Erythroblast (primary cell): Measurements from ENCODE around the gene LAYN.

Source experiments
- GATA1 ChIP-seq: IDR thresholded peaks from 2 replicates; pipeline ENCODE4 v1.6.1; 2011; ENCODE audit warnings: low read depth, mild to moderate bottlenecking, control low read depth, low read length, moderate library complexity
- POLR2A ChIP-seq: IDR thresholded peaks from 2 replicates; pipeline ENCODE4 v1.6.1; 2011; ENCODE audit warnings: mild to moderate bottlenecking, low read length

GRCh38 chr11:111562692-111563389 lies 22.3 kb downstream of the LAYN start:
- no peak for TF ChIP-seq POLR2A
- TF ChIP-seq GATA1, result no peak
